ENCODE results near the gene MUS81.
A peak's percentile ranks its signal among the peaks of the same experiment; 100 is the strongest.
"Not testable (repeated sequence)": the region's sequence is repeated elsewhere in the genome, so short reads cannot be mapped to it uniquely, and the experiment has no call there.

Gene MUS81

GRCh38 chr11:65890324-65891218, 30.3 kb downstream of the MUS81 start, which contains the start of gene CCDC85B:
Gene CCDC85B (plus strand): TSS chr11:65890673. CDS start chr11:65890784, 111 bp downstream.
- DNase-seq: peak; percentile 97
- Histone ChIP-seq H3K4me2 (ENCODE audit: low read depth, low read length) (peak within 1 kb of the TSS; percentile 97), H3K27ac (ENCODE audit: low read length) (peak within 1 kb of the TSS; percentile 81), H3K27me3 (replicated peaks; ENCODE audit: insufficient read depth, low read length) (no peaks in the 10 kb centered on the region), H4K20me1 (ENCODE audit: insufficient read depth, low read length) (no peaks in the 10 kb centered on the region), H3K36me3 (replicated peaks; ENCODE audit: insufficient read depth, low read length) (no peaks in the 10 kb centered on the region), H3K9me2 (replicated peaks; ENCODE audit: insufficient read depth, low read length) (no peaks in the 10 kb centered on the region), H2AFZ (ENCODE audit: low read length) (peak within 1 kb of the TSS; percentile 69; the same call in 1 of the 2 replicates), H3K4me1 (ENCODE audit: low read length) (peaks cover 31% of the 10 kb centered on the region), H3K9ac (ENCODE audit: low read length) (peak within 1 kb of the TSS; percentile 88), H3K79me2 (ENCODE audit: low read length) (peaks cover 33% of the 10 kb centered on the region), H3K9me3 (replicated peaks; ENCODE audit: insufficient read depth, low read length) (no peaks in the 10 kb centered on the region), H3F3A (ENCODE audit: insufficient read depth, low read length) (peaks cover 32% of the 10 kb centered on the region), H3K4me3 (ENCODE audit: low read length) (peak within 1 kb of the TSS; percentile 98)
- peak; percentile 42 for TF ChIP-seq CTCF (IDR thresholded peaks at IDR 0.05; ENCODE audit: low read length)
- no peak for TF ChIP-seq EZH2 (optimal IDR thresholded peaks at IDR 0.05; ENCODE audit: low read depth, low read length)
- TF ChIP-seq EZH2phosphoT487 (IDR thresholded peaks at IDR 0.05; ENCODE audit: low read length): no peak

GRCh38 chr11:65891219-65892136, 31.2 kb downstream of the MUS81 start:
- H3F3A ChIP-seq (ENCODE audit: insufficient read depth, low read length): peaks cover 32% of the 10 kb centered on the region
- no peak overlapping the region; the same call in 1 of the 2 replicates for H2AFZ ChIP-seq (ENCODE audit: low read length)
- no peak for DNase-seq
- H3K9me3 ChIP-seq (replicated peaks; ENCODE audit: insufficient read depth, low read length): no peaks in the 10 kb centered on the region
- H3K36me3 ChIP-seq (replicated peaks; ENCODE audit: insufficient read depth, low read length): no peaks in the 10 kb centered on the region
- H3K4me2 ChIP-seq (ENCODE audit: low read depth, low read length): peak overlapping the region; percentile 97
- no peaks in the 10 kb centered on the region for H4K20me1 ChIP-seq (ENCODE audit: insufficient read depth, low read length)
- H3K4me3 ChIP-seq (ENCODE audit: low read length): peak overlapping the region; percentile 84
- H3K27me3 ChIP-seq (replicated peaks; ENCODE audit: insufficient read depth, low read length): no peaks in the 10 kb centered on the region; the same call in 1 of the 2 replicates
- peak overlapping the region; percentile 88 for H3K9ac ChIP-seq (ENCODE audit: low read length)
- H3K9me2 ChIP-seq (replicated peaks; ENCODE audit: insufficient read depth, low read length): no peaks in the 10 kb centered on the region
- TF ChIP-seq CTCF (IDR thresholded peaks at IDR 0.05; ENCODE audit: low read length): peak; percentile 32
- TF ChIP-seq EZH2 (optimal IDR thresholded peaks at IDR 0.05; ENCODE audit: low read depth, low read length): no peak
- H3K27ac ChIP-seq (ENCODE audit: low read length): peak overlapping the region; percentile 81; the same call in 1 of the 2 replicates
- peaks cover 29% of the 10 kb centered on the region for H3K4me1 ChIP-seq (ENCODE audit: low read length)
- H3K79me2 ChIP-seq (ENCODE audit: low read length): peaks cover 28% of the 10 kb centered on the region

DNA sequence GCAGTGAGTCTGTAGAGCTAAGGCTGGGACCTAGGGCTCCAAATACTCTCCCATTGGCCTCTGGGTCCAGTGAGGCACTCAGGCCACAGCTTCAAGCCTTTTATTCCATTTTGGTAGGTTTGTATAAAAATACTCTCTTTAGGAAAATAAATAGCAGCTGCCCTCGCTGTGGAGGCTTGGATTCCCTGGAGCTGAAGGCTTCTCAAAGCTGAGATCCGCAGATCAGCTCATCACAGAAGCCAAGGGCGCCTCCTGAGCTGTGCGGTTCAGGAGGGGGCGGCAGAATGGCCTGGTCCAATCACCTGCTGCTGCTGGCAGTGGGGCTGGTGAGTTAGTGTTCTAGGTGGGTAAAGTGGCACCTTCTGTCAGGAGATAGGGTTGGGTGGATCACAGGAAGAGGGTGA, 31.9 kb downstream of the MUS81 start:
- H3K9me2 ChIP-seq (replicated peaks; ENCODE audit: insufficient read depth, low read length); H3K36me3 ChIP-seq (replicated peaks; ENCODE audit: insufficient read depth, low read length); H3K27ac ChIP-seq (ENCODE audit: low read length); H3K9ac ChIP-seq (ENCODE audit: low read length); H2AFZ ChIP-seq (ENCODE audit: low read length); H3K27me3 ChIP-seq (replicated peaks; ENCODE audit: insufficient read depth, low read length); H4K20me1 ChIP-seq (ENCODE audit: insufficient read depth, low read length); H3K9me3 ChIP-seq (replicated peaks; ENCODE audit: insufficient read depth, low read length); DNase-seq: not testable (repeated sequence)
- Histone ChIP-seq H3K4me2 (ENCODE audit: low read depth, low read length) (peak overlapping the region; percentile 97), H3K79me2 (ENCODE audit: low read length) (peaks cover 24% of the 10 kb centered on the region), H3F3A (ENCODE audit: insufficient read depth, low read length) (peaks cover 35% of the 10 kb centered on the region), H3K4me3 (ENCODE audit: low read length) (peak overlapping the region; percentile 84), H3K4me1 (ENCODE audit: low read length) (peaks cover 25% of the 10 kb centered on the region)
